Measurements from ENCODE around the gene ZNF451.

DNA sequence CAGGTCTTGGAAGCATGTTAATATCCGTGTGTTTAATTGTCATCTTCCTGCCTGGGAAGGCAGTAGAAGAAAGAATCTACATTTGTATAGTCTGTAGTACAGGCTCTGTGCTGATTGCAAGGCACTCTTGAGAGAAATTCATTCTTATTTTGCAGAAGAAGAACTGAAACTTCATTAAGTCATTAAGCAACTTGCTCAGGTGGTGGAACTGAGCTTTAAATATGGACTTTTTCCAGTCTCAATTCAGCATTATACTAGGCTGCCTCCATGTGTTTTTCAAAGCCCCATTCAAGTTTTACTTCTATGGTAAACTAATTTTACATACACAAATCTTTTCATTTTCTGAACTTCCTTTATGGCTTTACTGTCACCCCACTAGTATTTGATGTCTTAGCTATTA, 18.7 kb downstream of the ZNF451 start:
- TF ChIP-seq POLR2AphosphoS5 (IDR thresholded peaks at IDR 0.05; ENCODE audit: borderline replicate concordance, low read depth, low read length) = no peak
- no peak for TF ChIP-seq EZH2 (IDR thresholded peaks at IDR 0.05)
- no peak for TF ChIP-seq FOXP2 (optimal IDR thresholded peaks at IDR 0.05; ENCODE audit: control extremely low read depth, extremely low read length, insufficient read depth)
